Retinal pigment epithelial cell (primary cell): ENCODE results near the gene PBX1.

Experiments used
- DNase-seq: peaks from one replicate; pipeline ENCODE4 v3.0.0-alpha.2; 2010; ENCODE audit warnings: low read depth
- H3K4me3 ChIP-seq: 2 replicates; pipeline ENCODE4 v1.5.1; 2011; ENCODE audit warnings: mild to moderate bottlenecking, low read length, control low read depth, moderate library complexity
- CTCF ChIP-seq: conservative IDR thresholded peaks from 2 replicates; pipeline ENCODE4 v1.5.1; 2011; ENCODE audit warnings: low read depth, low read length, control low read depth, inconsistent platforms

Gene PBX1

DNA sequence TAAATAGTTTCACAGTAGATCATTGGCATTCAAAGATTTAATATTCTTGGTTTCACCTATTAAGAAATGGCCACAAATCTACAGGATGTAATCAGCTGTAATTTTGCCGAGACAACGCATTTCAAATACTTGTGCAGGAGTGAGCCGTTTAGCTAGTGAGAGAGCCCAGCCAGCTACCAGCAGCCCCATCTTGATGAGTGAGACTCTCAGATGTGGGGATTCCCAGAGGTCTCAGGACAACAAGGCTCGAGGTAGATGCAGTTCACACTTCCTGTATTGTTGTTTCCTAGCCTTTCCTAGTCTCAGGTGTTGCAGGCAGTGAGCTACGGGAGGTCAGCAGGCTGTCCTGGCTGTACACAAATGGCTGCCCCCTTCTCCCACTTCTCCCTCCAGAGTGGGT lies 108.6 kb downstream of the PBX1 start:
- no peak for TF ChIP-seq CTCF
- no peak overlapping the region for H3K4me3 ChIP-seq
- no peak for DNase-seq

GRCh38 chr1:164668491-164669400 lies 109.8 kb downstream of the PBX1 start:
- DNase-seq = no peak
- H3K4me3 ChIP-seq = no peak overlapping the region
- no peak for TF ChIP-seq CTCF

GRCh38 chr1:164670026-164670425 lies 111.0 kb downstream of the PBX1 start:
- no peak for DNase-seq
- no peak for TF ChIP-seq CTCF
- H3K4me3 ChIP-seq = no peak overlapping the region

- no peak overlapping the region for H3K4me3 ChIP-seq
- no peak for DNase-seq
- TF ChIP-seq CTCF = no peak
Measured at GRCh38 chr1:164670786-164671185, 111.8 kb downstream of the PBX1 start.

DNA sequence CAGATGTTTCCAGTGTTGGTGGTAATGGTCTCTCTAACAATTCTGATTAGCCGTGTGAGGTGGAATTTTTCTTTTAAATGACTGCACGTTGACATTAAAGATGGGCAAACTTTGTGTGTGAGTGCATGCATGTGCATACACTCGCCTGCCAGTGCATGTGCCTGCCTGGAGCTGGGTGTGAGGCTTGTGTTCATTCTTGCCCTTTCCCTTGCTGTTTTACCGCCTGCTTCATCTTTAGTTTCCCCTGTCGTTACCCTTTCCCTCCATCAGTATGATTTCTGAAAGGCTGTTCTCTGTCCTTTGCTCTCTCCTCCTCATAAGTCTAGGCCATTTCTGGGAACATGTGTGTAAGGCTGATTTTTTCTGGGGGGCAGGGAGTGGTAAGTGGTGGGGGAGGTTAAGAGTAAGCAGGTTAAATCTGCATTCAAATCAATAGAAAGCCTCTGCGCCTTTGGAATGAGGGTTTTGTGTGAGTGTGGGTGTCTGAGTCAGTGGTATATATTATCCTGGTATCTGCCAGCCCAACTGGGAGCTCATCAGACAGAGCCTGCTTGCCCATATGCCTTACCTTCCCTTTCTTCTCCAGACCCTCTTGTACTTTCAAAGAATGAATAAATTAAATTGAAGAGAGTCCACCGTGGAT lies 112.5 kb downstream of the PBX1 start:
- DNase-seq = no peak
- no peak for TF ChIP-seq CTCF
- no peak overlapping the region for H3K4me3 ChIP-seq

DNA sequence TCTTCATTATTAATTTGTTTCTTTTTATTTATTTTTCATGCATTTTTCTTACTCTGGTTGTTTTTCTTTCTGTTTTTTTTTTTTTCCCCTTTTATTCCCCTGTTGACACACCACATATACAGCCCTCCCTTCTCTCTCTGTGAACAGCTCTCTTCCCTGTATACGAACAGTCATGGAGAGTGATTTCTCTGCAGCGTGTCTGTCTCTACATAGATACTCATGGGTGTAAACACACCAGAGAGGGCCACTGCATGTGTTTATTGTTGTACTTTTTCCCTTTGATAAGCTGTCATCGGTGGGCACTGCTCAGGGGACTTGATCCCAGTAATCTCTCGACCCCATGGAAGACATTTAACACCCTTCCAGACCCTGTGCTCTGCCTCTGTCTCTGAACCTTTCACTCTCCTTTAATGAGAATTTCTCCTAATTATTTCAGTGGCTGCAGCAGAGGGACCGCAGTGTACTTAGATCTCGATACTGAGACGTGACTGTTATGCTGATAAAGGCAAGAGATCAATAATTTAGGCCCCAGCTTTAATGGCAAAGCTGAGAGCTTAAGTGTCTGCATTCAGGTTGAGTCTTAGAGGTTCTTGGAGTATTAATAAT lies 113.1 kb downstream of the PBX1 start:
- DNase-seq = no peak
- no peak for TF ChIP-seq CTCF
- no peak overlapping the region for H3K4me3 ChIP-seq
